ENCODE data around the gene RGMA.

The RGMA gene

GRCh38 chr15:93088981-93089726 is at the start of gene RGMA:
TSS of gene RGMA (minus strand) at chr15:93089211. CDS start at chr15:93088932, 279 bp downstream.
- no peak for DNase-seq

DNA sequence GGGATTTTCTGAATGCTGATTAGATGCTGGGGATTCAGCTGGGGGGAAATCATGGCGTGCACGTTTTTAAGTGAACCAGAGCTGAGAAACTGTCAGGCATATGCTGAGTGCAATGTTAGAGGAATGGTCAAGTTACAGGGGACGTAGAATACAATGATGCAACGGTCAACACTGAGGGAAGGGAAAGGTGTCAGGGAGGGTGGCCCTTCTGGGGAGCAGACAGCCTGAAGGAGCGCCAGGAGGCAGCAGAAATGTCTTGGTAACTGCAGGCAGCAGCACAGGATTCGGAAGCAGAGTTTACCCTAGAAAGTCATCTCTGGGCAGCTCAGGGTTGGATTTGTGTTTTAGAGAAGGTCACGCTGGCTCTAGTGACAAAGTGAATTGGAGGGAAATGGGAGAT is 47.6 kb upstream of the RGMA start:
- no peak for DNase-seq

GRCh38 chr15:93135997-93136397 is 47.0 kb upstream of the RGMA start:
- no peak for DNase-seq

DNA sequence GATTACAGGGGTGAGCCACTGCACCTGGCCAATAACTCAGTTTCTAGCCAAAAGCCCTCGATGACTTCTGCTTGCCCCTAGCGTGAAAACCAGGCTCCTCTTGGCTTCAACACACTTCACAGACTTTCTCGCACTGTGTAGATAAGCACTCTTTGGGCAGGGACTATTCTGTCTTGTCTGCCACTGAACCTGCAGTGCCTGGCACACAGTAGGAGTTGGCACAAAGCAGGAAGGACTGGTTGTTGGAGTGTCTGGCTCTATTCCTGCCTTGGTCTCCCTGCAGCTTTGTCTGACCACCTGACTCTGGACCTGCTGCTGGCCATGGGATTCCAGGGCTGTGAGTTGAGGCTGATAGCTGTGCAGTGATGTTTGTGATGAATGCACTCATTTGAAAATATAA is 46.4 kb upstream of the RGMA start:
- no peak for DNase-seq

DNA sequence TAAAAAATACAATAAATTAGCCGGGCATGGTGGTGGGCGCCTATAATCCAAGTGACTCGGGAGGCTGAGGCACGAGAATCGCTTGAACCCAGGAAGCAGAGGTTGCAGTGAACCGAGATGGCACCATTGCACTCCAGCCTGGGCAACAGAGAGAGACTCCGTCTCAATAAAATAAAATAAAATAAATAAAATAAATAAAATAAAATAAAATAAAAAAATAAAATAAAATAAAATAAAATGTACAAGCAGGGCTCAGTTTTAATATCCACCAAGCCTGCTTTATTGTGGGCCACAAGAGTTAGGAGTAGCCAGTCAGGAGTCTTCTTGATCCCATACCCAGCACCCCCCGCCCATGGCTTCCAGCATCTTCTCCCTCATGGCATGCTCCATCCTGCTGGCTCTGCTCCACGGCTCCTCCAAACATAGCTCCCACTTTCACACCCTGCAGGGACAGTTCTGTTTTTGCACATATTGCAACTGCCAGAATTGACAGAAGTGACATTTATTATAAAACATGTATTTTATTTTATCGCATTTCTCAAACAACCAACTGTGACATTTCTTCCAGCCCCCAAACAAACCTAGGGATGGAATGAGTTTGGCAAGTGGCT is 42.6 kb upstream of the RGMA start:
- no peak for DNase-seq

DNA sequence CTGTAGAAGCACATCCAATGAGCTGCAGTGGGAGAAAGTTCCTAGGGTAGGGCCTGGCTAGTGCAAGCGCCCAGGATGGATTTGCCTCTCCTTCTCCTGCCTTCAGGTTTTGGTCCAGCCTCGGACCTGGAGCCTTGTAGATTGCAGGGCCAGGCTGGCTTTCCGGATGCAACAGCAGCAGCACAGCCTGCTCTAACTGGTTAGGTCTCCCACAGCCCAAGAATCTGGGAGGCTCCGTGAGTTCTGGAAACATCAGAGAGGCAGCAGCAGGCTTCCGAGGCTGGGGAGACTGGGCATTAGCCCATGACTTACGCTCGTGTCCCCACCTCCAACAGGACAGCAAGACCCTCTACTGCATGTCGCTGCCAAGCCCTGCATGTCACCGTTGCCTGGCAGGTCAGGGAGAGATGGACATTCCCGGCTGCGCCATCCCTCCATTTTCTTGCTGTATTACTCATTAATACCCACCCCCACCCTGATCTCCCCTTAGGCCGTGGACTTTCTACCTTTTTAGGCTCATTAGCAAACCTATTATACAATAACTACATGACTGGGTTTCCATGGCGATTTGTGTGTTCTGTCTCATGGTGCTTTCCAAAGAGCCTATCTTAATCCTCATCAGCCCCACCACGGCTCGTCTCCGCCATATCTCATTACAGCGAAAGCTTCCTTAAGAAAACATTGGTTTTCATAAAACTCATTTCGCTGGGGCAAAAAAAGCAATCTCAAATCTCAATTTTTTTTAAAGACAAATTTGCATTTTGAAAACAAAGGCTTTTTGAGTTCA is 40.9 kb upstream of the RGMA start:
- no peak for DNase-seq

DNA sequence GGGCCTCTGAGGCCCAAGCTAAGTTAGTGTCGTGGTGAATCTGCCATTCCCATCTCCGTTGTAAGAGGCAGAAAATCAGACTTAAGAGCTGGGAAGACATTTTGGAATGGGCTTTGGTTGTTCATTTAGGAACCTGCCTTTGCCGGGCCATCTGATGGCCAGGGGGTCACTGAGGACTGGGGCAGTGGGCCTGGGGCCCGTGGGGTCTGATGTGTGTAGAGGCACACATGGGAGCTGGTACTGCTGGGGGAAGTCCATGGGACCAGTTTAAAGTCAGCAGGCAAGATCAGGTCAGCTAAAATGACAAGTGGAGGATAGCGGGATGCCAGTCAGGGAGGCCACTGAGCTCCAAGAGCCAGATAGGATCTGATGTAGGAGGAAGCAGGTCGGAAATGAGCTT is 38.3 kb upstream of the RGMA start:
- DNase-seq, result no peak

DNA sequence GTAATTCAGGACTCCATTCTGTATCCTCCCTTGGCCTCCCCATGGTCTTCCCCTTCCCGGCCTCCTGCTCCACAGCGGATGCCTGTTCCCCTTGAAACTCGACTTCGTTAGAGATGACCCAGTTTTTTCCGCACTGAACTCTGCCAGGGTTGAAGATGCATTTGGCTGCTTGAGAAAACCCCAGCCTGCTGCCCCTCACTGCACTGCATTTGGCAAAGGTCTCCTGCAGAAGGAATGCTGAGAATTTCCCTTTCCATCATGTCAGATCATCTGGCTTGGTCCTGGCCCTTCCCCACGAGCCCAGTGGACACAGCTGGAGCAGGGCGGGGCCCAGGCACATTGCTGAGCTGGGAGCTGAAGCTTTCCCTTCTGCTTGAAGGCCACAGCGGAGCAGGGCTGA is 37.6 kb upstream of the RGMA start:
- no peak for DNase-seq

- no peak for DNase-seq
Measured at GRCh38 chr15:93126148-93126547, 37.1 kb upstream of the RGMA start.

DNA sequence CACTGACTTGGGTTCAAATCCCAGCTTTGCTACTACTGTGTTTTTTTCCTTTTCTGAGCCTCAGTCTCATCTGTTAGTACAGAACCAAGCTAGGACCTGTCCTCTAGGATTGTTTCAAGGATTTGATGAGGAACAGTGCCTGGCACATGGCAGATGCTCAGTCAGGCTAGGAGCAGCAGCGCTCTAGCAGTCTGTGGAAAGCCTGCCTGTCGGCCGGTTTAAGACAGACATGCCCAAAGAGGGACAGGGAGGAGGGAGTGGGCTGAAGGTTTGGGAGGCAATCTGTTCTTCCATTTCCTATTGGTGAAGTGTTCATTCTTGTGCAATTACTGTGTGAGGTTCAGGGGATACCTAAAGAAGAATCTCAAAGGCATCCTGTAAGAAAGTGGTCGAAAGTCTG is 35.1 kb upstream of the RGMA start:
- DNase-seq, result no peak

DNA sequence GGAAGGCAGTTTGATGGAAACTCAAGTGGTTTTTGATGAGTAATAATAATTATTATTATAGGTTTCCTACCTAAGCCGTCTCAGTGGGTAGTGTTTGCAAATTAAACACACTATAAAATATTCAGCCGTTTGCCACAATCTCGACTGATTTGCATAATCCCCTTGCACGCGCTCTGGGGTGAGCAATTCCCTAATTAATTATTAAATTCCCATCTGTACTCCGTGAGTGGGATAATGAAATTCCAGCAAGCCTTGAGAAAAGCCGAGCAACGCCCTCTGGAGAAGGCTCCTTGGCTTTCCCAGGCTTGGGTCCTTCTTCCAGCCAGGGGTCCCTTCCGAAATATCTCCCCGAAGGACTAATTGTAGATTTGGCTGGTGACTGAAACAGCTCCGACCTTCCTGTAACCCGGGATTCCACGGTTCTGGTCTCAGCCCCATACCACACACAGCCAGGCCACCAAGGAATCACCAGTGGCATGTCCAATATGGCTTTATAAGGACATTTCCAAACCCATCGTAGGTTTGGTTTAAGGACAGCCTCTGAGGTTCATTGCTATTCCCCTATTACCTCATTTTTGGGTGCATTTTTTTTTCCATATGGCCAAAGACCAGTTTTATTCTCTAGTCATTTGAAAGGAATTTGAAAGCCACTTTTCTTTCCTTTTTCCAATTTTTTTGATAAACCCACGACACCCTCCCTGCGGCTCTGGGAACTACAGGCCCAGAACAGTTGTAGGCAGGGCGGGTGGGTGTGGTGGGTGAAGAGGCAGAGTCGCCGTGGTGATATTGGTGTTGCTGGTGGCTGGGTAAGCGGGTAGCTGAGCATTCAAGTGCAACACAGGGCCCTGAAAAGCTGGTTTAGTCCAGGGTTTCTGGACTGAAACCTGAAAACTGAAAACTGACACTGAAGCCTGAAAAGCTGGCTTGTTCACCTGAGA is 33.2 kb upstream of the RGMA start:
- DNase-seq, result no peak

DNA sequence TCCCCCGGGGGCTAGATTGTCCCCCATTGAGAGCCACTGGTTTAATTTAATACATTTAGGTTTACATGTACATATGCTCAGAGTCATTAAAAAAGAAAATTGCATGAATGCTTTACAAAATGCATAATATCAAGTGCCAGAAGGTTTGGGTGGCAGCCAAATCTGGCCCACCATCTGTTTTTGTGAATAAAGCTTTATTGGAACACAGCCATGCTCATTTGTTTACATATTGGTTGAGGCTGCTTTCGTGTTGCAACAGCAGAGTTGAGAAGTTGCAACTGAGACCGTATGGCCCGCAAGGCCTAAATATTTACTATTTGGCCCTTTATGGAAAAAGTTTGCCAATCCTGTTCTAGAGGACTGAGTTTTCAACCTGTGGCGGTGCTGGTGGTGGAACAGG is 32.1 kb upstream of the RGMA start:
- no peak for DNase-seq

DNA sequence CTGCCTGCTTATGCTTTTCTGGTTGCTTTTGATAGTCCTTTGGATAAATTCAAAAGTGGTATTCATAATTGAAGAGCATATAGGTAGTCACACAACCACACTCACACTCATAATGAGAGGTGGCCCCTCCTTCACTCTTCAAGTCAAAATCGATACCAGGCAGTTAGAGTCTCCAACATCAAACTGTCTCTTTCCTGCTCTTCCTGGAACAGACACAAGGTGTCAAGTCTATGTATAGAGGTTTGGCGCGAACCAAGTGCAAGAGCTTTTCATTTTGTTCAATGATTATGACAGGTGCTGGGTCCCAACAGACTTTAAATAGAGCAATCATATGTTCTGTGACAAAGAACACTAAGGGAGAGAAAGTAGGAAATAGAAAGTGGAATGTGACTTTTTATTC is 29.9 kb upstream of the RGMA start:
- DNase-seq, result no peak

DNA sequence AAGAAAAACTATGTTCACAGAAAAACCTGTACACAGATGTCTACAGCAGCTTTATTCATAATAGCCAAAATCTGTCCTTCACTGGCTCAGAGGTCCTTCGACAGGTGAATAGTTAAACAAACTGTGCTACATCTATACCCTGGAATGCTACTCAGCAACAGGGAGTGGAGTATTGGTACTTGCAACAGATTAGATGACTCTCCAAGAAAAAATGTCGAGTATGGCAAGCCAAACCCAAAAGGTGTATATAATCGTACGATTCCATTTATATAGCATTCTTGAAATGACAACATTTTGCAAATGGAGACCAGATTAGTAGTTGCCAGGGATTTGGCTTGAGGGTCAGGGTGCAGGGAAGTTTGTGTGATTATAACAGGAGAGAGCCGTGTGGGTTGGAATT is 22.4 kb upstream of the RGMA start:
- DNase-seq, result no peak

DNA sequence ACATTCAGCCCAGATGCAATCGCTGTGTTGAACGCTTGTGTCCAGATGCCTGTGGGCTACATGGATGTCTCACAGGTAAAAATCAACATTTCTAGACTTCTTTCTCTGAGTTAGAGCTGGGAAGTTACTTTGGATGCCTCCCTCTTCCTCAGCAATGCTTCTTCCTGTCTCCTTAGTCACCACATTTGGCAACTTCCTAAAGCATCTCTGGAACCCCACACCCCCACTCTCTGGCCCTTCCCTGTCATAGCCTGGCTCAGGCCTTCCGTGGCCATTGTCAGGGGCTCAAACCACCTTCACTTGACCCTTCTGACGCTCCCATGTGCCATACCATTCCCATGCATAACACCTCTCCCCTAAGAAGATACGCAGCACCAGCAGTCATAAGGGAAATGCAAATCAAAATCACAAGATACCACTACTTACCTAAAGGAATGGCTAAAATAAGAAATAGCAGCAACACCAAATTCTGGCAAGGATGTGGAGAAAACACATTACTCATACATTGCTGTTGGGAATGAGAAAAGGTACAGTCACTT is 21.6 kb upstream of the RGMA start:
- no peak for DNase-seq

- no peak for DNase-seq
Measured at GRCh38 chr15:93109336-93110102, 20.5 kb upstream of the RGMA start.

DNA sequence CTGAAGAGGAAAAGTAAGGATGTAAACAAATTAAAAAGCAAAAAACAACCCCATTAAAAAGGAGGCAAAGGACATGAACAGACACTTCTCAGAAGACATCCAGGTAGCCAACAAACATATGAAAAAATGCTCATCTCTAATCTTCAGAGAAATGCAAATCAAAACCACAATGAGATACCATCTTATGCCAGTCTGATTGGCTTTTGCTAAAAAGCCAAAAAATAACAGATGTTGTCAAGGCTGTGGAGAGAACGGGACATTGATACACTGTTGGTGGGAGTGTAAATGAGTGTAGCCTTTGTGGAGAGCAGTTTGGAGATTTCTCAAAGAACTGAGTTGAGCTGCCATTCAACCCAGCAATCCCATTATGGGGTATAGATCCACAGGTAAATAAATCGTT is 18.6 kb upstream of the RGMA start:
- DNase-seq, result no peak

- no peak for DNase-seq
Measured at GRCh38 chr15:93105485-93105884, 16.5 kb upstream of the RGMA start.

GRCh38 chr15:93103823-93104222 is 14.8 kb upstream of the RGMA start:
- no peak for DNase-seq

GRCh38 chr15:93102211-93102610 is 13.2 kb upstream of the RGMA start:
- no peak for DNase-seq

- no peak for DNase-seq
Measured at GRCh38 chr15:93093765-93094164, 4.8 kb upstream of the RGMA start.

DNA sequence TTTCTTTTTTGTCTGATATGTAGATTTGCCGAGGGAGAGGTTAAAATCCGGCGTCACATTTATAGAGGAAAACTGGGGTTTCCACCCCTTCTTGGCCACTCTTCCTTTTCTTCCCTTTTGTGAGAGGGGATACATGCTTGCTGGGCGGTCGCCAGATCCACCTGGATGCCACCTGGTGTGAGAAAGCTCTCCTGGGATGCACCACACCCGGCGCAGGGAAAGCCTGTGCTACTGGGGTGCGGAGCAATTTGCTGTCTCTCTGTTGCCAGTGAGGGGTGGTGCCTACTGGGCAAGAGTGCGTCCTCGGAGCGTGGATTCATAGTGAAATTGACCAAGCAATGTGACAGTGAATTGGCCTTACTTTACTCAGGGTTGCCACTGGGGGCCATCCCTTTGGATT is 2.5 kb upstream of the RGMA start:
- DNase-seq, result no peak

Measured in NCI-H1105 (cell line).